K562 (cell line): Measurements from ENCODE around the gene SLC8A1. TPM values are rescaled to one million over a fixed set of nuclear protein-coding genes. Genes with fewer than 3 reads are reported as not detected.

ENCODE experiments used
- COPS2 ChIP-seq: fragments of 450-650 bp; conservative IDR thresholded peaks from 2 replicates; pipeline ENCODE4 v1.6.1; 2016; ENCODE audit warnings: mild to moderate bottlenecking, moderate library complexity
- ESRRB ChIP-seq: fragments of 250-450 bp; sonication (Bioruptor Pico); IDR thresholded peaks from 2 replicates; pipeline ENCODE4 v1.5.0; 2020; ENCODE audit warnings: mild to moderate bottlenecking, moderate library complexity, borderline replicate concordance
- GTF2F1 ChIP-seq: IDR thresholded peaks from 2 replicates; pipeline ENCODE4 v1.6.1; 2011; ENCODE audit warnings: low read depth, low read length, improper control_type of control experiment
- MAFF ChIP-seq: IDR thresholded peaks from 2 replicates; pipeline ENCODE4 v1.6.1; 2012; ENCODE audit warnings: low read length, improper control_type of control experiment
- SREBF1 ChIP-seq: fragments of 150-350 bp; IDR thresholded peaks from 2 replicates; pipeline ENCODE4 v1.6.1; 2014; ENCODE audit warnings: antibody characterized with exemption, low read depth, low read length, borderline replicate concordance
- TAF7 ChIP-seq: fragments of 450-650 bp; IDR thresholded peaks from 2 replicates; pipeline ENCODE4 v1.6.1; 2016; ENCODE audit warnings: missing genetic modification characterization, missing compliant biosample characterization
- U2AF1 ChIP-seq: fragments of 200-400 bp; formaldehyde crosslinking; optimal IDR thresholded peaks from 2 replicates; pipeline ENCODE3; 2017; ENCODE audit warnings: mild to moderate bottlenecking, low read depth, low read length, moderate library complexity
- polyA plus RNA-seq, 8 experiments: library from polyadenylated mRNA; depleted of rRNA in 4 of 8; stranded (reverse) in 5 of 8; unstranded in 3 of 8; fragments of >200 nt; fragmentation: Nextera tagmentation in 2 of 8; fragmentation: Illumina TruSeq in 1 of 8; extraction: Ambion mirVana in 2 of 8; extraction: Trizol in 1 of 8; gene quantifications; 2 replicates each; pipeline versions ENCODE4 v1.2.1 to v1.2.3, GENCODE V29; 2011 to 2014; ENCODE audit warnings: inconsistent platforms in 1 of 8, missing spikeins in 1 of 8
- total RNA-seq, 7 experiments: library from RNA; depleted of rRNA in 6 of 7; stranded (reverse); fragments of >200 nt in 6 of 7; fragmentation: Illumina TruSeq in 2 of 7; extraction: Trizol in 2 of 7; gene quantifications; 2 replicates each; pipeline versions ENCODE4 v1.2.1 to v1.2.3, GENCODE V29; 2011 to 2021; ENCODE audit warnings: low replicate concordance in 1 of 7
- TF ChIP-seq, protein P1 (sequence below), 2 experiments: fragments of 450-650 bp in 1 of 2; IDR thresholded peaks; 2 replicates each; pipeline ENCODE4 v1.6.1; 2011 to 2017; ENCODE audit warnings: low read depth in 2 of 2, antibody characterized with exemption in 1 of 2, borderline replicate concordance in 1 of 2, low read length in 1 of 2, mild to moderate bottlenecking in 1 of 2, mixed read lengths in 1 of 2; ENCODE audit not compliant: control insufficient read depth in 1 of 2
- TF ChIP-seq, protein P2 (sequence below): sonication (generic); formaldehyde crosslinking; IDR thresholded peaks from 2 replicates; pipeline ENCODE4 v1.8.0; 2022; ENCODE audit warnings: missing genetic modification reagents, mild to moderate bottlenecking, borderline replicate concordance

Gene SLC8A1
- total and polyA plus RNA-seq, 9 of the 15 experiments (the other 6 are each of a cell fraction or from before 2014, with no cell fraction given) = not detected

DNA sequence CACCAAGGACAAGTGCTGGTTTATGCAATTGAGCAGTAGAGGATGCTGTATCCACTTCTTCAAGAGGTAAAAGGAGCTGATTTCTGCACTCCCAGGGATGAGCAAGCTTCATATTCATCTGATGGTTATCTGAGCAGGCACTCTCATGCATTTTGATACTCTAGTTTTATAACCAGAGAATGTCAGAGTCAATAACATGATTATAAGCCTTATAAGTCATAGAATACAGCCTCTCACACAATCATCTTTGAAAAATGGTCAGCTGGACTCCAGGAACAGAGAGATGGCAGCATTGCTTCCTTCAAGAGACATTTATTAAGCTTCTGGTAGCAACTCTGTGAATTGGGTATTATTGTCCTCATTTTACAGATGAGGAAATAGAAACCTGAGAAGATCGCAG is 167.1 kb downstream of the SLC8A1 start (continued):
- TF ChIP-seq, protein P1, sequence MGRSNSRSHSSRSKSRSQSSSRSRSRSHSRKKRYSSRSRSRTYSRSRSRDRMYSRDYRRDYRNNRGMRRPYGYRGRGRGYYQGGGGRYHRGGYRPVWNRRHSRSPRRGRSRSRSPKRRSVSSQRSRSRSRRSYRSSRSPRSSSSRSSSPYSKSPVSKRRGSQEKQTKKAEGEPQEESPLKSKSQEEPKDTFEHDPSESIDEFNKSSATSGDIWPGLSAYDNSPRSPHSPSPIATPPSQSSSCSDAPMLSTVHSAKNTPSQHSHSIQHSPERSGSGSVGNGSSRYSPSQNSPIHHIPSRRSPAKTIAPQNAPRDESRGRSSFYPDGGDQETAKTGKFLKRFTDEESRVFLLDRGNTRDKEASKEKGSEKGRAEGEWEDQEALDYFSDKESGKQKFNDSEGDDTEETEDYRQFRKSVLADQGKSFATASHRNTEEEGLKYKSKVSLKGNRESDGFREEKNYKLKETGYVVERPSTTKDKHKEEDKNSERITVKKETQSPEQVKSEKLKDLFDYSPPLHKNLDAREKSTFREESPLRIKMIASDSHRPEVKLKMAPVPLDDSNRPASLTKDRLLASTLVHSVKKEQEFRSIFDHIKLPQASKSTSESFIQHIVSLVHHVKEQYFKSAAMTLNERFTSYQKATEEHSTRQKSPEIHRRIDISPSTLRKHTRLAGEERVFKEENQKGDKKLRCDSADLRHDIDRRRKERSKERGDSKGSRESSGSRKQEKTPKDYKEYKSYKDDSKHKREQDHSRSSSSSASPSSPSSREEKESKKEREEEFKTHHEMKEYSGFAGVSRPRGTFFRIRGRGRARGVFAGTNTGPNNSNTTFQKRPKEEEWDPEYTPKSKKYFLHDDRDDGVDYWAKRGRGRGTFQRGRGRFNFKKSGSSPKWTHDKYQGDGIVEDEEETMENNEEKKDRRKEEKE (IDR thresholded peaks at IDR 0.05; ENCODE audit: borderline replicate concordance in 1 of 2, control insufficient read depth in 1 of 2, low read depth in 2 of 2, low read length in 1 of 2) = no peak
- no peak for TF ChIP-seq ESRRB (CRISPR knock-in tag)
- no peak for TF ChIP-seq MAFF
- no peak for TF ChIP-seq TAF7 (tag)
- no peak for TF ChIP-seq GTF2F1
- no peak for TF ChIP-seq COPS2
- no peak for TF ChIP-seq U2AF1
- TF ChIP-seq, protein P2, sequence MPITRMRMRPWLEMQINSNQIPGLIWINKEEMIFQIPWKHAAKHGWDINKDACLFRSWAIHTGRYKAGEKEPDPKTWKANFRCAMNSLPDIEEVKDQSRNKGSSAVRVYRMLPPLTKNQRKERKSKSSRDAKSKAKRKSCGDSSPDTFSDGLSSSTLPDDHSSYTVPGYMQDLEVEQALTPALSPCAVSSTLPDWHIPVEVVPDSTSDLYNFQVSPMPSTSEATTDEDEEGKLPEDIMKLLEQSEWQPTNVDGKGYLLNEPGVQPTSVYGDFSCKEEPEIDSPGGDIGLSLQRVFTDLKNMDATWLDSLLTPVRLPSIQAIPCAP (CRISPR knock-in tag) = no peak
- TF ChIP-seq SREBF1 = no peak
- TF ChIP-seq, all 486 proteins: peak for 0
